Cerebellar nuclear complex (tissue), 1 donor: Measurements from ENCODE around the gene PPM1K.
A peak's percentile ranks its signal among the peaks of the same experiment; 100 is the strongest.
"Not testable (repeated sequence)": the region's sequence is repeated elsewhere in the genome, so short reads cannot be mapped to it uniquely, and the experiment has no call there.

ENCODE experiments used
- DNase-seq, 2 experiments: peaks; one replicate each; lab custom pipeline; 2025; lab: John Stamatoyannopoulos, UW

PPM1K gene

GRCh38 chr4:88284439-88285234 lies at the start of gene PPM1K:
Gene PPM1K, minus strand, starts transcription at chr4:88284561. Its CDS starts 5,978 bp downstream, at chr4:88278583.
- peak; percentile 84 to 88 for DNase-seq

GRCh38 chr4:88333741-88334405 lies 49.5 kb upstream of the PPM1K start:
- DNase-seq, result no peak

- no peak for DNase-seq
Measured at GRCh38 chr4:88327665-88328064, 43.3 kb upstream of the PPM1K start.

- no peak for DNase-seq
Measured at GRCh38 chr4:88320780-88321373, 36.5 kb upstream of the PPM1K start.

GRCh38 chr4:88320224-88320779 lies 35.9 kb upstream of the PPM1K start:
- DNase-seq, result no peak

GRCh38 chr4:88318751-88319350 lies 34.5 kb upstream of the PPM1K start:
- no peak for DNase-seq

- DNase-seq, result no peak
Measured at GRCh38 chr4:88315460-88316017, 31.2 kb upstream of the PPM1K start.

GRCh38 chr4:88313088-88313624 lies 28.8 kb upstream of the PPM1K start:
- DNase-seq, result not testable (repeated sequence)

GRCh38 chr4:88308587-88308986 lies 24.2 kb upstream of the PPM1K start:
- DNase-seq, result no peak

- no peak for DNase-seq
Measured at GRCh38 chr4:88297725-88298454, 13.5 kb upstream of the PPM1K start.

GRCh38 chr4:88297212-88297516 lies 12.8 kb upstream of the PPM1K start:
- no peak for DNase-seq

GRCh38 chr4:88296413-88297211 lies 12.3 kb upstream of the PPM1K start:
- no peak for DNase-seq

GRCh38 chr4:88295656-88296055 lies 11.3 kb upstream of the PPM1K start:
- no peak for DNase-seq

GRCh38 chr4:88291003-88291402 lies 6.6 kb upstream of the PPM1K start:
- DNase-seq, result no peak

GRCh38 chr4:88286897-88287296 lies 2.5 kb upstream of the PPM1K start:
- no peak for DNase-seq

- DNase-seq, result no peak
Measured at GRCh38 chr4:88285235-88285653, 883 bp upstream of the PPM1K start.

- no peak for DNase-seq
Measured at GRCh38 chr4:88283661-88284438, 511 bp downstream of the PPM1K start.

- DNase-seq, result no peak
Measured at GRCh38 chr4:88280228-88280795, 4.0 kb downstream of the PPM1K start.

GRCh38 chr4:88277711-88278225 lies 6.6 kb downstream of the PPM1K start:
- DNase-seq, result no peak
